HG03103 (cell line): Measurements from ENCODE around the gene RAP1GAP2.
"Not testable (repeated sequence)": the region's sequence is repeated elsewhere in the genome, so short reads cannot be mapped to it uniquely, and the experiment has no call there.

Source experiments
- ATAC-seq: cut with Tn5 transposase; IDR thresholded peaks from one replicate; pipeline ENCODE4 v1.9.1; 2021; ENCODE audit warnings: low read depth; ENCODE audit not compliant: unreplicated experiment

Gene RAP1GAP2

DNA sequence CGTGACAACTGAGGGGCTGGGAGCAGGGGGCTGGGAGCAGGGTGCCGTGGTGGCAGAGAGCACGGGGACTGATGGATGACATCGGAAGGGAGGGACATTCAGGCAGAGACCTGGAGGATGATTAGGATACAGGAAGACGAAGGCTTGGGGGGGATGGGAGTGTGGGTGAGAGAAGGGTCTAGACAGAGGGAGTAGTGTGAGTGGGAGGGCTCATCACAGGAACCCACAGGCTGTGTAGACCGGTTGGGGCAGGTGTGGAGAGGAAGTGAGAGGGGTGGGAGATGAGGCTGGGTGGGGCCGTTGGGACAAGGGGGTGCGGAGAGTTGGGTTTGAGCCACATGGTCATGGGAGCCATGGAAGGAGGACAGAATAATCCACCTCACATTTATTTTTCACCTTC, 83.8 kb downstream of the RAP1GAP2 start:
- ATAC-seq, result no peak

DNA sequence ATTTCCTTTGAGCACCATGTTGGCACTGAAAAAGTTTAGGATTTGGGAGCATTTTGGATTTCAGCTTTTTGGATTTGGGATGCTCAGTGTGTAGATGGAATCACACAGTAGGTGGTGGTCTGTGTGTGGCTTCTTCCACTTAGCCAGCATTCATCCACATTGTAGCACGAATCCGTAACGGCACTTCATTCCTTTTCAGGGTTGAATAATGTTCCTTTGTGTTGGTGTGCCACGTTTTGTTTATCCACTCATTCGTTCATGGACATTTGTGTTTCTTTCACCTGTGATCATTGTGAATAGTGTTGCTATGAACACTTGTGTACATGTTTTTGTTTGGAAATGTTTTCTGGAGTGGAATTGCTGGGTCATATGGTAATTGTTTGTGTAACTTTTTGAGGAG, 85.1 kb downstream of the RAP1GAP2 start:
- ATAC-seq, result no peak

DNA sequence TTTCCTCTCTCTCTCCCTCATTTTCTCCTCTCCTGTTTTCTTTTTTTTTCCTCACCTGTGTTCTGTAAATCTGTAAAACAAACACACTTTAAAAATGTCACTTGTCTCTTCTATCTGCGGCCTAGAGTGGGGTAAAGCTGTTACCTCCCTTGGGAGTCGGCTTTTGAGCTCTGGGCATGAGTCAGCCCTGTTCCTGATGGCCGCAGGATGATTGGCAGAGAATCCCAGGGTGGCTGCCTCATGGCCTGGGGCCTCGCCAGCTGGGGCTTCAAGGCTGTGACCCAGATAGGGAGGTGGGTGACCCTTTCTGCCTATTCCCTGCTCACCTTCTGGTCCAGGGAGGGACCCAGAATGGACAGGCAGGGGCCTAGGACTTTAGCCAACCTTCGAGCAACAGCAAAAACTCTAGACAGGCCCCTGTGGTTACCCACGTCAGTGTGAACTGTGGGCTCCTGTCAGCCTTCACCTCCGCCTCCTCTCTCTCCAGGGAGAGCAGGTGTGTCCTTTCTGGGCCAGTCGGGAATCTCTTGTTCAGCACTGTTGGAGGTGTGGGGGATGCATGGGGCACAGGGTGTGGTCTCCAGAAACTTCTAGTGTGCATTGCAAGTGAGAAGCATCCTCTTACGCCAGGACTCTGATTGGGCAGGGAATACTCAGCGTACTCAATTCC, 87.4 kb downstream of the RAP1GAP2 start:
- no peak for ATAC-seq

DNA sequence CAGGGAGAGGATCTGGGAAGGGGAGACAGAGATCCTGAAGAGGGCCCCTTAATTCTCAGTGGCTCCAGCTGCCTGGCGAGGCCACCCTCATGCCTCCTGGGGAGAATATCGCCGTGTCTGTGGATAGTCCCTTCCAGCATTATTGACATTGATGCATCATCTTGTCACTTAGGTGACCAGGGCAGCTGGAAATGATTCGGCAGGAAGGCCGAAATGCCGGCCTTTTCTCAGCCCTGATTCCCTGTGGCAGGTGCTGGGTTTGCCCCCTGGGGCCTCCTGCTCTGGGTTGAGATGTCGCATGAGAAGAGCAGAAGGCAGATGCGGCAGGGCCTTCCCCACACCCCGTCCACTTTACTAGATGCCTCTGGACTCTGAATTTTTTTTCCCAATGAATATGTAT, 89.5 kb downstream of the RAP1GAP2 start:
- no peak for ATAC-seq

DNA sequence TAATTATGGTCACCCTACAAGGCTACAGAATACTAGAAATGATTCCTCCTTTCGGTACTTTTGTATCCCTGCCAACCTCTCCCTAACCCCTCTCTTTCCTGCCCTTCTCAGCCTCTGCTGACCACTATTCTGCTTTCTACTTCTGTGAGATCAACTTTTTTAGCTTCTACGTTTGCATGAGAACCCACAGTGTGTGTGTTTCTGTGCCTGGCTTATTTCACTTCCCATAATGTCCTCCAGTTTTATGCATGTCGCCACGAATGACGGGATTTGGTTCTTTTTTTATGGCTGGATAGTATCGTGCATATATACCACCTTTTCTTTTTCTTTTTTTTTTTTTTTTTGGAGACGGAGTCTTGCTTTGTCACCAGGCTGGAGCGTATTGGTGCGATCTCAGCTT, 92.1 kb downstream of the RAP1GAP2 start:
- no peak for ATAC-seq

DNA sequence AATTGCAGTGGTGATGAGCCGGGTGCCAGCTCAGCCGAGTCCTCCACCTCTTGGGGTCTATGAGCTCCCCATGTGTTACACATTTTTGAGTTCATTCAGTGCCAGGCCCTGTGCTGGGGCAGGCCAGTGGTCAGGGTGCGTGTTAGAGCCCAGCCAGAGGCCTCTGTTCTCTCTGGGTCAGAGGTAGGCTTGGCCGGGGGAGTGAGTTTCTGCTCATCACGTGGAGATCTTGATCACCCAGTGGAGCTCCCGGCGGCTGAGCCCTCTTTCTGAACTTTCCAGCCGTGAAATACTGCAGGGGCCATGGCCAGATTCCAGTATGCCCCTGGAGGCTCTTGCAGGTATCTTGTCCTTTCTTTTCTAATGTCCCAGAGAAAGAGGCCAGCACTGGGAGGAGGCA, 93.0 kb downstream of the RAP1GAP2 start:
- ATAC-seq, result no peak

DNA sequence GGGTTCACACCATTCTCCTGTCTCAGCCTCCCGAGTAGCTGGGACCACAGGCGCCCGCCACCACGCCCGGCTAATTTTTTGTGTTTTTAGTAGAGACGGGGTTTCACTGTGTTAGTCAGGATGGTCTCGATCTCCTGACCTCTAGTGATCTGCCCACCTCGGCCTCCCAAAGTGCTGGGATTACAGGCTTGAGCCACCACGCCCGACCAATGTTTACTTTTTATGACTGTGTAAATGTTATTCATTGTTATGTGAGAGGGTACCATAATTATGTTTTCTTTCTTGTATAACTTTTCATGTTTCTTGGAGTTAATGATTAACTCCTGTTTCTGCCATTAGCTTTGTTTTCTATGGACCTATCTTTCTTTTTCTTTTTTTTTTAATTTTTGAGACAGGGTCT, 94.5 kb downstream of the RAP1GAP2 start:
- ATAC-seq, result not testable (repeated sequence)

DNA sequence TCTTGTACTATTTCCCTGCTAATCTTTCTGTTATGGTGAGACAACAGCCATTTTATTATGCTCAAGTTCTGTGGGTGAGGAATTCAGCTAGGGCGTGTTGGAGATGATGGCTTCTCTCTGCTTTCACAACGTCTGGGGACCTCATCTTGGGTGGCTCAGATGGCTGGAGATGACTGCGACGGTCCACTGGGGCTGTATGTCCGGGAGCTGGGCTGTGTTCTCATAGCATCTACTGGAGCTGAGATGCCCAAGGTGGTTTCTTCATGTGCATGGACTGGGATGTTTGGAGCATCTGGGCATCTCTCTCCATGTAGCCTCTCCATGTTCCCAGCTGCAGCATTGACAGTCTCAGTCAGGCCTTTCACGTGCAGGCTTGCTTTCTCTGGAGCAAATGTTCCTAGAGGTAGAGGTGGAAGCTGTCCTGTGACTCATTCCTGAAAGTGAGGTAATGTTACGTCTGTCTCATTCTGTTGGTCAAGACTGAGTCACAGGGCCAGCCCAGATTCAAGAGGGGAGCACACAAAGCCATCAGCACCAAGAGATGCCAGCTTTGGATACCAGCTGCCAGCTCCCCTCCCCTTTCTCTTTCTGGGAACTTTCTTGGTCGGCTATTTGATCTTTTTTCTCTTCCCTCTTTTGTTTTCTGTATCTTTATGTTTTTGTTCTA, 96.2 kb downstream of the RAP1GAP2 start:
- ATAC-seq, result no peak

DNA sequence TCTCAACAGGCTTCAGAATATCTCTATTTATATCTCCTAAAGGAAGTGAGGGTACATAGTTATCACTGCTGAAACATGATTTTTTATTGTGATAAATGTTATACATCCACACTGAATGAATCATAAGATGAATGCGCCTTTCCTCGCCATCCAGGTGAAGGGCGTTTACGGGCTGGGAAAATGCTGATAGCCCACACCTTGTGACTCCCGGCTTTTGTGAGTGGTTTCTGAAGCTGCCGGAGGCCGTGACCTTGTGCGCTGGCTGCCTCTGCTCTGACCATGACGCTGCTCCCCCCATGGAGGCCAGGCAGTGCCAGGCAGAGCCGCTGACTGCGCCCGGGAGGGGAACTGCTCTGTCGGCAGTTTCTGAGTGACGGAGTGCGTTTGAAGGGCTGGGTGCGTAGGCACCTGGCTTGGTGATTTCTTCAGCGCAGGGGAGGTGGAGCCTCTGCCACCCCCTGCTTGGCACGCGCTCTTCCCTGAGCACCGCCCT, 97.2 kb downstream of the RAP1GAP2 start:
- no peak for ATAC-seq

DNA sequence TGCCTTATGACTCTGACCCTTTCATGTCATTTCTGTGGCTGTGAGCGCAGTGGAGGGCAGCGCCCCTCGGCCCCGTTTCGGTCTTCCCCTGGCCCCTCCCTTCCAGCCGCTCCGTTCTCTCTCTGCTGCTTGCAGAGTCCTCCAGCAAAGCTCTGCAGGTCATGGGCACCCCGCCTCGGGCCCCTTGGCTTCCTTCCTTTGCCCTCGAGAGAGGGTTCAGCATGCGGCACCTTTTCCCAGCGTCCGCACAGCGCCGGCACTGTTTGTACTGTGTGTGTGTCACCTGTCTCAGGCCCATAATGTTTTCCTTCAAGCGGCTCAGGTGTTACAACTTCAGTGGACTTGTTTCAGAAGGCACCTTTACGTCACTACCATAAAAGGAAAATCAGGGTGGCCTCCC, 98.5 kb downstream of the RAP1GAP2 start:
- ATAC-seq, result no peak

DNA sequence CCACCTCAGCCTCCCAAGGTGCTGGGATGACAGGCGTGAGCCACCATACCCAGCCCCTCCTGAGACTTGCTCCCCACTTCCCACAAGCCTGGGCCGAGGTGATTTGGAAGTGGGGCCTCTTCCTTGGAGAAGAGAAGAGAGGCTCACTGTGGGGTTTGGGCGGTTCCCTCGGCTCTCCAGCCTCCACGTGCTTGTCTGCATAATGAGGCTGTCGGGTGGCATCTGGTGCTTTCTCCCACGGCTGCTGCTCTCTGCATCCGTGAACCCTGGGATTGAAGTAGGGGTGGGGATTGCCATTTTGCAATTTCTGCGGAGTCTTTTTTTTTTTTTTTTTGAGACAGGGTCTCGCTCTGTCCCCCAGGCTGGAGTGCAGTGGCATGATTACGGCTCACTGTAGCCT, 101.4 kb downstream of the RAP1GAP2 start:
- ATAC-seq, result no peak

DNA sequence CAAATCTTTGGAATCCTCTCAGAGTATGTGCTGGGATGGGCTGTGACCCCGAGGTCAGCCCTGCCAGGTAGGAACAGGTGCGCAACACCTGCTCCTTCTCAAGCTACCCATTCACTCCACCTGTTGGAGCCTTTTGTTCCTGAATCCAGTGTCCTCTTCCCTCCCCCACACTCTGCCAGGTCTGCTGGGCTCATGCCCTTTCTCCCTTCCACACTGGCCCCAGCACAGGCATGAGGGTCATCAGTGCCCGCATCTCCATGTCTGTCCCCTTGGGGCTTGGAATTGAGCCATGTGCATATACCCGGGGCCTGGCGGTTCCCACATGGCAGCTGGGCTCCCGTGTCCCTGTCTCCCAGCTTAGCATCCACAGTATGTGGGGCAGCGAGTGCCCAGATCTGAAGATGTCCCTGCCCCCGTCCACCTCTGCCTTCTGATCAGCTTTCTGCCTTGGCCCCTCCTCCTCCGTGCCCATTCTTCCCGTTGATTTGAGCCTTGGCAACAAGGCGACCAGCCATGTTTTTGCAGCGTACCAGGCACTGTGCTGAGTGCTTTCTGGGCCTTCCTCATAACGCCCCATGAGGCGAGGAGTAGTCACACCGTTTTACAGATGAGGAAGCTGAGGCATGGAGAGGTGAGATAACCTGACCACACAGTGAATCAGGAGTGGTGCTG, 102.2 kb downstream of the RAP1GAP2 start:
- no peak for ATAC-seq

DNA sequence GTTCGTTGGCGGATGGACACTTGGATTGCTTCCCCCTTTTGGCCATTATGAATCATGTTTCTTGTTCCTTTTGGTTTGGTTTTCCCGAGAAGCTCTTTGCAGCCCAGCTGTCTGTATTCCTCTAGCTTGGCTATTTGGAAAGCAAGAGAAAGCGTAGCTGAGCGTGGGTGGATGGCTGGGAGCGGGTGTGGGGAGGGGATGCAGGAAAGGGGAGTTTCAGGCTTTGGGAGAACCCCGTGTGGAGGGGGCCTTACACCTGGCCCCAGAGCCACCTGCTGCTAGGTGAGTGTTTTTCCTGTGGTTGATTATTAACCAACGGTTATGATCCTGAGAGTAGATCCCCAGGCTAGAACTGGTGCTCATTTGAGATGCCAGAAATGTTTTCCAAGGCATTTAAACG, 103.7 kb downstream of the RAP1GAP2 start:
- no peak for ATAC-seq

DNA sequence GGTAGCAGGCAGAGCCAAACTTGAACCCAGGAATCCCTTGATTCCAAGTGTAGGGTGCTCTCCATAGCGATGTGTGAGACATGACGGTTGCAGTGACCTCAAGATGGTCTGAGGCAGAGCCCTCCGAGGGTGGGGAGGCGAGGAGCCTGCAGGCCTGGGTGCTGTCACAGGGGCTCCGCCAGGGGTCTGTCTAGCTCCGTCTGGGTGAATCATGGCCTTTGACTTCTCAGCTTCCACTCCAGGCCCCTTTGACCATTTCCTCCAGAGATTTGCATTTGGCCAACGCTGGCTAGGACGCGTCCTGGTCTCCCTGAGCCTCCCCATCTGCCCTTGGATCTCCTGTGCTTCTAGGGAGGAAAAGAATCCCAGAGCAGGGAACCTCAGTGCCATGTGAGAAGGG, 104.6 kb downstream of the RAP1GAP2 start:
- ATAC-seq, result no peak

DNA sequence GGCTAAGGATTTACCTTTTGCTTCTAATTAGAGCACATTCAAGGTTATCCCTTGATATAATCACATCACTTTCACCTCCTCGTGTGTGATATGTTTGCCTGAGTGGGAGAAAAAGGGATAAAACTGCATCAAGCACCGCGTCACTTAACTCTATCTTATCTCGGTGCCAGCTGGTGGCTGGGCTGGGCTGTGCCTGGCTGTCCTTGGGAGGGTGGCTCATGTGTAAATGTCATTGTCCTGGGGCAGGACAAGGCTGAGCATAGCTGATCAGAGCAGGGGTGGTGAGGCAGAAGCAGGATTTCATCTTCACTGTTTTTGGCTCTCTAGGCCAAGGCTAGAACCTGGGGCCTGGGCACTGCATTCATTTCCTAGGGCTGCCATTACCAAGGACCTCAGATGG, 105.3 kb downstream of the RAP1GAP2 start:
- ATAC-seq, result no peak

DNA sequence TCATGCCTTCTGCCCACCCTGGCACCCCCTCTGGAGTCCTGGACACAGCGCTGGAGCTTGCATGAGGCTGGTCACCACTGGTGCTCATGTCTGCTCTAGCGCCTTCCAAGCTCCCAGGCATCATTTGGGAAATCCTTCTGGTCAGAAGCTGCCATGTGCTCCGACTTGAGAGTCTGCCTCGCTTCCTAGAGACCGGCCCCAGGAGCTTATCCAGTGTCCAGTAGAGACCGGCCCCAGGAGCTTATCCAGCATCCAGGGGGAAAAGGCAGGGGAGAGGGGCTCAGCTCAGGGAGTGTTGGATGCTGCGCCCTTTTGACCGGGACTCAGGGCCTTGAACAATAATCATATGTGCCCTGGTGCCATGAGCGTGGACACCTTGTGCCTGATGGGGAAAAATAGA, 106.3 kb downstream of the RAP1GAP2 start:
- ATAC-seq, result no peak

DNA sequence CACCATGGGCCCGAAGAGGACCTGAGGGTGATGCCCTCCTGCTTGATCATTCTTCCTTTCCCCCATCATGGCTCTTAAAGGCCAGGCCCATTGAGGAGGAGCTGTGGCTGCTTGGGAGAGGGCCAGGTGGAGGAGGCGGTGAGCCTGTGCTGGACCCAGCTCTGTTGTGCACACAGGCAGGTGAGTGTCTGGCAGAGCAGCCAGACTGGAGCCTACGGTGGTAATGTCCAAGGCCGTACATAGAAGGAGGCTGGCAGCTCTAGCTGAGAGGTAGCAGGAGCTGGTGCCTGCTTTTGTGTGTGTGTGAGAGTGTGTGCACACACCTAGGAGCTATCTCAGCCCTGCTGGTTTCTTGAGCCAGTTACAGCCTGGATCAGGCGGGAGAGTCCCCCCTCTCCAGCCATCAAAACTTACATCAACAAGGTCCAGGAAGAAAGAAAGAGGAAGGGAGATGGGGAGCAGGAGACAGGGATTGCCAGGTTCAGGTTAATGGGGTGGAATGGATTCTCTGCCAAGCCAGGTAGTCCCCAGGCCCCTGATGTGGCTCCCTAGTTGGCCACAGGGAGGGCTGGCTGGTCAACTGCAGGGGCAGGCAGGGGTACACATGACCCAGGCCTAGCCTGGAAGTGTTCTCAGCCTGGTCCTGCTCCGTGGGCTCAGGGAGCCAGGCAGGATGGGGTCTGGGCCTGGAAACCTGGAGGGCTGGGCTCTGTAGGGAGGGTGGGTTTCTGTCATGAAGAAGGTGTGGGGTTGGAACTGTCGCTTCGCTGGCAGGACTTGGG, 107.1 kb downstream of the RAP1GAP2 start:
- ATAC-seq, result no peak

DNA sequence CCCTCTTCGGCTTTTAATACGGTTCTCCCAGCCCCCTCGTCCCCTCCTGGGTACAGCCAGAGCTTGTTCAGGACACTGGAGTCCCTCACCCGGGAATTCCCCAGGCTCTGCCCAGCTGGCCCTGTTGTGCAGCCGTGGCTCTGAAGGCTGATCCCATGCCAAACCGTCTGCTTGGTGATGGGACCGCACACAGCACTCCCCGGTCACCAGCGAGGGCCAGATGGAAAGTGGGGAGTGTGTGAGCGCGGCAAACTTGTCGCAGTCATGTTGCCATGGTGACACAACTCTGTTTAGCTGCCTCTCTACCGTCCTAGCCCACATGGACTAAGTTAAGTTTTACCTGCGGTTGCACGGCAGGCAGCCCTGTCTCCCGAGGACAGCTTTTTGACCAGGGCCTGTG, 107.9 kb downstream of the RAP1GAP2 start:
- ATAC-seq, result no peak

DNA sequence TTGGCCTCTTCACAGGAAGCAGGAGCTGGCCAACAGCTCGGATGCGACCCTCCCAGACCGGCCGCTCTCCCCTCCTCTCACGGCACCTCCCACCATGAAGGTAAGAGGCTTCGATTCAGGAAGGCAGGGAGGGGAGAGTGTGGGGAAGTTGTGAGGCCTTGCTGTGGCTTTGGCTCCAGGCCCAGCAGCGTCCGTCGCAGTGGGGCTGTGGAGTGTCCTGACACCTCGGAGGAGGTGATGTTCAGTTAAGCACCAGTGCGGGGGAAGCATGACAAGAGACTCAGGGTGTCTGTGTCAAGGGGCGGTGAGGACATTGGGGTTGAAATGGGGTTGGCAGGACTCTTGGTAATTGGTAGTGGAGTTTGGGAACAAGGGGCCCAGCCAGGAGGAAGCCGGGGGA, 109.0 kb downstream of the RAP1GAP2 start:
- ATAC-seq, result no peak

DNA sequence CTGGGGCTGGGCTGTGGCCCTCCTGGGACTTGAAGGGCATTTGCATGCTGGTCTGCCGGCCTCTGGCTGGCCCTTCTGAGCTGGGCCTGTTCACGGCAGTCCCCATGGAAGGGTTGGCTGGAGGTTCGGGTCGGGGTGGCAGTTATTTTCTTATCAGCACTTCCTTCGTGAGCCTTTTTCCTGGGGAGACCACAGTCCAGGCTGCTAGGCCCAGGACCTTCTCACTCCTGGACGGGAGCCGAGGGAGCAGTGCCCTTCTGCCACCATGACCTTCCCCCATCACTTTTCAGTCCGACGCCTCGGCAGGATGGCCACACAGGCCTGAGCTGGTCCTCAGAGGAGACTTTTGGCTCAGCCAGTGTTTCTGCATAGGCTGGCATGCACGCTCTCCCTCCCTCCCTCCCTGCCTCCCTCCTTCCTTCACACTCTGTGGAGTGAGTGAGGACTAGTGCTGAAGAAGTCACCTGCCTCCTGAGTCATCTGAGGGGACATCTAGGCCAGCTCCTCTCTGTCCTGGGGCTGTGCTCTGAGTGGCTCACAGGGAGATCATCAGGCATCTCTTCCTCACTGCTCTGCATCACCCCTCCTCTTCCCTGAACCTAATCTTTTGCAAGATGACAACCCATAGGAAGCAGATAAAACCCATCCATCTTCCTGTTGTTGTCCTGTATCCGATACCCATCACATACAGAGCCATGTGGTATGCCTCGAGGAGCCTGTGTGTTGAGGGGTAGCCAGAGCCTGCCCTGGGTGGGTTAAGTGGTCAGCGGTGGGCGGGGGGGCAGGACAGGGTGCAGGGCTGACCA, 109.7 kb downstream of the RAP1GAP2 start:
- no peak for ATAC-seq
